Activated naive CD4-positive, alpha-beta T cell treated with anti-CD3 and anti-CD28 coated beads, Interleukin-2, amount 50 U/mL, for 24 hours (primary cell): ENCODE results near the gene ZSCAN1.

Experiments used
- H3K27ac Mint-ChIP-seq: one replicate; pipeline ENCODE4 v1.8.0; 2021; ENCODE audit warnings: mild to moderate bottlenecking, mixed read lengths
- H3K27me3 Mint-ChIP-seq: one replicate; pipeline ENCODE4 v1.8.0; 2021; ENCODE audit warnings: mixed read lengths
- H3K36me3 Mint-ChIP-seq: one replicate; pipeline ENCODE4 v1.8.0; 2021; ENCODE audit warnings: mixed read lengths
- H3K4me1 Mint-ChIP-seq: one replicate; pipeline ENCODE4 v1.8.0; 2021; ENCODE audit warnings: mixed read lengths
- H3K4me3 Mint-ChIP-seq: one replicate; pipeline ENCODE4 v1.8.0; 2021; ENCODE audit warnings: mild to moderate bottlenecking, mixed read lengths
- H3K9me3 Mint-ChIP-seq: one replicate; pipeline ENCODE4 v1.8.0; 2021; ENCODE audit warnings: mixed read lengths

ZSCAN1 gene

DNA sequence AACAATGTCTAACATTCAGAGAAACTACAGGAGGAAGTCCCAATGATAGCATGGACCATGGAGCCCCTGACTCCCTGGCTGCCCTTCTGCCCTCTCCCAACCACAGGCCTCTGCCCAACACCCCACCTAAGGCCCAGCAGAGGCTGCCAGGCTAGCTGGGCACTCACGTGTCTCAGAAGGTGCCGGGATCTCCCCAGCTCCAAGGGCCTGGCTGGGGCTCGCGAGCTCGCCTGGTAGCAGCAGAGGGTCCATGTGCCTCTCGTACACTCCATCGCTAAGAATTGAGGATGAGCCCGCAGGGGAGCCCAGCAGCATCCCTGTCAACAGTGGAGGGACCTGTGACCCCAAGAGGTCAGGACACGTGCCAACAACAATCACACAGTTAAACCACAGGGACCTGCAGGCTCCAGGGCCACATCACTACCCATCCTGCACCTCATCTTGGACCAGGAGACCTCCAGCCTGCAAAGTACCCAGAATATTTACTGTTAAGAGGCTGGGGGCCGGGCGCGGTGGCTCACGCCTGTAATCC is 54.8 kb downstream of the ZSCAN1 start:
- H3K36me3 Mint-ChIP-seq: peaks cover 14% of the 10 kb centered on the region
- H3K27me3 Mint-ChIP-seq: no peaks in the 10 kb centered on the region
- H3K9me3 Mint-ChIP-seq: no peaks in the 10 kb centered on the region
- peaks cover 3% of the 10 kb centered on the region for H3K4me1 Mint-ChIP-seq
- H3K27ac Mint-ChIP-seq: no peak overlapping the region
- no peak overlapping the region for H3K4me3 Mint-ChIP-seq

- Mint-ChIP-seq H3K36me3 (peaks cover 12% of the 10 kb centered on the region), H3K4me1 (peaks cover 4% of the 10 kb centered on the region), H3K9me3 (no peaks in the 10 kb centered on the region), H3K27me3 (no peaks in the 10 kb centered on the region), H3K27ac (no peak overlapping the region), H3K4me3 (no peak overlapping the region)
Measured at GRCh38 chr19:58089846-58090245, 56.0 kb downstream of the ZSCAN1 start.

DNA sequence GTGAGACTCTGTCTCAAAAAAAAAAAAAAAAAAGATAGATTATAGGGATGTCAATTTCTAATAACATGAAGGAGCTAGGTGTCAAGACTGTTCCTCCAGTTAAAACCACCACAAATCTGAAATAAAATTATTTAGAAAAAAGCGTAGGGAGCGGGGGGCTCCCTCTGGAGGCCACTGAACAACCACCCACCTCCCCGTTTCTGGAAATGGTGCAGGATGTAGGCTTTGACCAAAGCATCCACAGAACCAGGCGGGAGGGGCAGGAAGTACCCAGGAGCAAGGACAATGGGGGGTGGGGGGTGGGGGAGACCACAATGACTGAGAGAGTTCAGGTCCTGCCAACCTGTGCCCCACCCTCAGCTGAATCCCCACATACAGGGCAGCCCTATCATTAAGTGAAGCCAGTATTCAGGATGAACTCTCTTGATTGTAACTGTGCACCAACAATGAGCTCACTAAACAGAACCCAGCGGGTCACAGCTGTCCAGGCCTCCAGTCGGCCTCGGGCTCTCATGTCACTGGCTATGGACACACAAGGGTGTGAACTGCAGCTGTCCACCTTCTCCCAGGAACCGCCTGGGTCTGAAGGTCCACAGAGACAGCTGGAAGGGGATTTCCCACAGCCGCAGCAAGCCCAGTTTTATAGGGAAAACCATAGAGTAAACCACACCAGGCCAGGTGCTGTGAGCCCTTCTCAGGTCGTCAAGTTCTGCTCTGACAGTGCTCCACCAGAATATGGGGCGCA is 57.6 kb downstream of the ZSCAN1 start:
- Mint-ChIP-seq H3K9me3 (no peaks in the 10 kb centered on the region), H3K36me3 (peaks cover 14% of the 10 kb centered on the region), H3K27ac (no peak overlapping the region), H3K4me1 (peaks cover 4% of the 10 kb centered on the region), H3K4me3 (no peak overlapping the region), H3K27me3 (no peaks in the 10 kb centered on the region)

DNA sequence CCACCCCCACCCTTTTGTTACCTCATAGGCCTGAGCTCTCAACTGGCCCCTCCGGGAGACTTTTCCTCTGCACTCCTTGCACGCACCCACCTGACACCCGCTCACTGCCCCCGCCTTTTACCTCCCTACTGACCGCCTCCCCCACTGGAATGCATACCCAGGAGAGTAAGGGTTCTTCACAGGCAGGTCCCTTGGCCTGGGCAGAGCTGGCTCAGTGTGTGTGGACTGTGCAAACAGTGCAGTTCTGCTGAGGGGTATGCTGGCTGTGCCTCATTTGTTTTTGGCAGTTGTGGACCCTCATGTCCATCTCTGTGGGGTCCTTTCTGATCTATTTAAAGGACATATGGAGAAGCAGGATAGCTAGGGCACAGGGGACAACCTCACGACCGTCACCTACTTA is 59.2 kb downstream of the ZSCAN1 start:
- no peak overlapping the region for H3K27ac Mint-ChIP-seq
- no peaks in the 10 kb centered on the region for H3K27me3 Mint-ChIP-seq
- H3K4me1 Mint-ChIP-seq: peaks cover 12% of the 10 kb centered on the region
- H3K36me3 Mint-ChIP-seq: peaks cover 17% of the 10 kb centered on the region
- no peak overlapping the region for H3K4me3 Mint-ChIP-seq
- H3K9me3 Mint-ChIP-seq: peaks cover under 1% of the 10 kb centered on the region

- Mint-ChIP-seq H3K4me3 (no peak overlapping the region), H3K9me3 (peaks cover 7% of the 10 kb centered on the region), H3K4me1 (peaks cover 18% of the 10 kb centered on the region), H3K27ac (no peak overlapping the region), H3K27me3 (no peaks in the 10 kb centered on the region), H3K36me3 (peaks cover 22% of the 10 kb centered on the region)
Measured at GRCh38 chr19:58095328-58095727, 61.5 kb downstream of the ZSCAN1 start.

GRCh38 chr19:58096884-58097283 is 63.1 kb downstream of the ZSCAN1 start:
- Mint-ChIP-seq H3K27me3 (no peaks in the 10 kb centered on the region), H3K9me3 (peaks cover 7% of the 10 kb centered on the region), H3K27ac (peak overlapping the region; percentile 87), H3K4me3 (peak overlapping the region; percentile 84), H3K36me3 (peaks cover 20% of the 10 kb centered on the region), H3K4me1 (peaks cover 18% of the 10 kb centered on the region)

DNA sequence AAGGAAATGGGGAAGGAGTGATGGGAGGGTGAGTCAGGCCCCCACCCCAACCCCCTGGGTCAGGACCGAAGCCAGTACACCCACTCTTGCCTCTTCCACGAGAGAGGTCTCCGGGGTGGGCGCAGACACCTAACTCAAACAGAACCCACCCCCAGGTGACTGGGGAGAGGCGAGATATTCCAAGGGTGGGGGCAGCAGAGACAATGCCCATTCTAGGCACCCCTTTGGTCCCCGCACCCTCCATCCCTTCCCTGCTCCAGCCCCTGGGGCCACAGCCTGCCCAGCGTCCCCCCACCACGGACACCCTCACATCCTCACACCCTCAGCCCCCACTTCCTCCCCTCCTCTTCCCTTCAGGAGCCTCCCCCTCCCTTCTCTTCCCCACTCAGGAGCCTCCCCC is 63.5 kb downstream of the ZSCAN1 start:
- H3K4me1 Mint-ChIP-seq: peaks cover 18% of the 10 kb centered on the region
- peak overlapping the region; percentile 87 for H3K27ac Mint-ChIP-seq
- H3K4me3 Mint-ChIP-seq: peak overlapping the region; percentile 84
- peaks cover 20% of the 10 kb centered on the region for H3K36me3 Mint-ChIP-seq
- peaks cover 8% of the 10 kb centered on the region for H3K9me3 Mint-ChIP-seq
- no peaks in the 10 kb centered on the region for H3K27me3 Mint-ChIP-seq

DNA sequence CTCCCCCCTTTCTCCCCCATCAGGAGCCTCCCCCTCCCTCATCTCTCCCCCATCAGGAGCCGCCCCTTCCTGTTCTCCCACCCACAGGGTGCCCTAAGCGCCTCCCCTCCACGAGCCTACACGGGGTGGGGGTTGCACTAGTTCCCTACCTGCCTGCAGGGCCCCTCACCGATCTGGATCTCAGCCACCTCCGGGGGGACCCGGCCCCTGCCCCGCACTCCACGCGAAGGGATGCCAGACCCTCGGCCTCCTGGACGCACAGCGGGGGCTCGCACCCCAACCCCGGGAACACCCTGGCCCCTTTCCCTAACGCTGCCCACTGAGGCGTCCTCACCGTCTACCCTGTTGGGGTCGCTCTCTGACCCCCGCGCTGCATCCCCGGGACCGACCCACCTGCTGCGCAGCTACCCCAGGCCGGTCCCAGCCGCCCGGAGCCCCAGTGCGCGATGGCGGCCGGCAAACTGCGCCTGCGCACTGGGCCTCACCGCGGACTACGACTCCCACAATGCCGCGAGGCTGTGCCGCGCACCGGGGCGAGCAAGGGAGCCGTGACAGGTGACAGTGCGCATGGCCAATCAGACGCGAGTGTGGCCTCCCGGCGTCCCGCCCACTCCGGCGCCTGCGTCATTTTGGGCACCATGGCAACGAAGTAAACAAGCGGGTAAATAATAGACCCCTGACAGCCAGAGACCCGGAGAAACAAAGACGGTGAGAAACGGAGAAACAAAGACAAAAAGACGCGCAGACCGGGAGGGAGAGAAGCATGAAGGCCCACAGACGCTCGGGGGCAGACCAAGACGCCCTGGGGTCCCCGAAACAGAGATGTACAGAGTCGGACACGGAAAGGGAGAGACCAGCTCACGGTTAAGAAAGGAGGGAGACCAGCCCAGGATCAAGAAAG is 64.2 kb downstream of the ZSCAN1 start, which contains the start of gene ZSCAN18:
Gene ZSCAN18 (minus strand): TSS at position 451 of the 901 bp plus-strand sequence. CDS start 7,964 bp downstream, outside the sequence.
- peak within 1 kb of the TSS; percentile 93 for H3K4me3 Mint-ChIP-seq
- H3K4me1 Mint-ChIP-seq: peaks cover 18% of the 10 kb centered on the region
- H3K9me3 Mint-ChIP-seq: peaks cover 11% of the 10 kb centered on the region
- H3K27ac Mint-ChIP-seq: peak within 1 kb of the TSS; percentile 98
- peaks cover 23% of the 10 kb centered on the region for H3K36me3 Mint-ChIP-seq
- H3K27me3 Mint-ChIP-seq: no peaks in the 10 kb centered on the region

DNA sequence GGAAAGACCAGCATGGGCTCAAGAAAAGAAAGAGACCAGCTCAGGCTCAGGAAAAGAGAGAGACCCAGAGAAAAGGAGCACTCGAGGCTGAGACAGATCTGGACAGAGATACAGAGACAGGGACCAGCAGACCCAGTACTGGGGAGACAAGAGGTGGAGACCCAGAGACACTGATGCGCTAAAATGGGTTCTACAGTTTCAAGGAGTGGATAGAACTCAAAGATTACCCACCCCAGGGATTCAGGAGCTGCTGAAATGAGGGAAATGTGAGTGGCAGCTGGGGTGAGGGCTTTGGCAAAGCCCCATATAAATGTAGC is 64.8 kb downstream of the ZSCAN1 start:
- Mint-ChIP-seq H3K9me3 (peaks cover 15% of the 10 kb centered on the region), H3K4me1 (peaks cover 15% of the 10 kb centered on the region), H3K27me3 (no peaks in the 10 kb centered on the region), H3K36me3 (peaks cover 25% of the 10 kb centered on the region), H3K27ac (peak overlapping the region; percentile 98), H3K4me3 (peak overlapping the region; percentile 93)
